HepG2 (cell line): ENCODE results near the gene HYAL1. TPM values are rescaled to one million over a fixed set of nuclear protein-coding genes. Genes with fewer than 3 reads are reported as not detected.

Source experiments
- ATAC-seq: fragments of 200-7000 bp; cut with Tn5 transposase; 3 replicates; pipeline ENCODE4 v1.9.1; 2020; ENCODE audit warnings: mild to moderate bottlenecking, moderate library complexity
- BruUV-seq: library from RNA; stranded (reverse); fragments of 400-500 nt; replicated peaks from 2 replicates; lab custom pipeline; 2021; lab: Mats Ljungman, UMichigan
- CTCF ChIA-PET: fragments of 300-600 bp; formaldehyde crosslinking; extraction: SDS; loops from one replicate; lab custom pipeline; 2021; ENCODE audit warnings: low total read pairs, inconsistent platforms, low intra/inter-chr PET ratio; lab: Yijun Ruan, JAX
- POLR2A ChIA-PET: fragments of 350-600 bp; sonication (Branson Sonifier 250); formaldehyde crosslinking; loops from one replicate; lab custom pipeline; 2020; ENCODE audit warnings: antibody characterized with exemption, inconsistent platforms; lab: Yijun Ruan, JAX
- DNase-seq: peaks from one replicate; pipeline ENCODE4 v3.0.0-alpha.2; 2015; ENCODE audit warnings: low spot score
- FAIRE-seq: peaks from 3 replicates; lab custom pipeline; 2011; peaks lifted over from hg19 to GRCh38; lab: Jason Lieb, UNC
- H2AFZ ChIP-seq: one replicate; pipeline ENCODE4 v1.6.1; 2011; ENCODE audit warnings: low read length, inconsistent platforms
- H3K27ac ChIP-seq: fragments of 300-600 bp; 3 replicates; pipeline ENCODE4 v1.8.0; 2011; ENCODE audit warnings: mixed run types, mild to moderate bottlenecking, mixed read lengths, low read length, inconsistent platforms; ENCODE audit not compliant: insufficient read depth; ENCODE audit errors: extremely low read length
- H3K27me3 ChIP-seq, 2 experiments: fragments of 200-600 bp in 1 of 2; 2 replicates in 1 of 2; 3 replicates in 1 of 2; pipeline versions ENCODE4 v1.6.0 to v1.8.0; 2011; ENCODE audit warnings: low read length in 2 of 2, mild to moderate bottlenecking in 2 of 2, moderate library complexity in 2 of 2, inconsistent platforms in 1 of 2; ENCODE audit not compliant: insufficient read depth in 2 of 2, control insufficient read depth in 1 of 2
- H3K36me3 ChIP-seq, 2 experiments: fragments of 200-600 bp in 1 of 2; replicated peaks in 1 of 2; 2 replicates in 1 of 2; 3 replicates in 1 of 2; pipeline versions ENCODE4 v1.5.1 to v1.8.0; 2011; ENCODE audit warnings: low read length in 2 of 2, inconsistent platforms in 1 of 2; ENCODE audit not compliant: insufficient read depth in 2 of 2, control insufficient read depth in 1 of 2
- H3K4me1 ChIP-seq: 2 replicates; pipeline ENCODE4 v1.5.1; 2012; ENCODE audit warnings: low read length, inconsistent platforms; ENCODE audit not compliant: insufficient read depth
- H3K4me2 ChIP-seq: 2 replicates; pipeline ENCODE4 v1.6.0; 2011; ENCODE audit warnings: low read depth, low read length, inconsistent platforms
- H3K4me3 ChIP-seq, 3 experiments: fragments of 200-600 bp in 1 of 3; sonication (generic), shearing (Covaris generic) in 1 of 3; replicated peaks in 1 of 3; 2 replicates each; pipeline ENCODE4 v1.5.1; 2011 to 2016; ENCODE audit warnings: low read length in 3 of 3, inconsistent platforms in 2 of 3, low read depth in 2 of 3, mild to moderate bottlenecking in 2 of 3, control low read depth in 1 of 3, mixed read lengths in 1 of 3; ENCODE audit not compliant: insufficient read depth in 1 of 3
- H3K79me2 ChIP-seq: one replicate; pipeline ENCODE4 v1.6.1; 2011; ENCODE audit warnings: low read length, inconsistent platforms; ENCODE audit not compliant: insufficient read depth
- H3K9ac ChIP-seq: 2 replicates; pipeline ENCODE4 v1.6.0; 2011; ENCODE audit warnings: mild to moderate bottlenecking, low read depth, low read length, inconsistent platforms; ENCODE audit not compliant: insufficient read depth
- H3K9me3 ChIP-seq: 2 replicates; pipeline ENCODE4 v1.5.1; 2012; ENCODE audit warnings: mild to moderate bottlenecking, low read length
- H4K20me1 ChIP-seq: 2 replicates; pipeline ENCODE4 v1.6.0; 2011; ENCODE audit warnings: inconsistent platforms, mild to moderate bottlenecking, low read length, moderate library complexity; ENCODE audit not compliant: insufficient read depth
- BCL3 ChIP-seq: sonication (generic); formaldehyde crosslinking; IDR thresholded peaks from 2 replicates; pipeline ENCODE4 v1.5.1; 2020; ENCODE audit warnings: mild to moderate bottlenecking, missing genetic modification reagents, moderate library complexity
- CAMTA2 ChIP-seq: sonication (generic); formaldehyde crosslinking; IDR thresholded peaks from 2 replicates; pipeline ENCODE4 v1.4.0; 2020; ENCODE audit warnings: mild to moderate bottlenecking, missing genetic modification reagents, borderline replicate concordance
- CENPX ChIP-seq: sonication (generic); formaldehyde crosslinking; IDR thresholded peaks from 2 replicates; pipeline ENCODE4 v1.9.0; 2021; ENCODE audit warnings: mild to moderate bottlenecking, missing genetic modification reagents, moderate library complexity
- FOXP4 ChIP-seq: sonication (generic); formaldehyde crosslinking; IDR thresholded peaks from 2 replicates; pipeline ENCODE4 v1.4.0; 2020; ENCODE audit warnings: missing genetic modification reagents
- HOXA3 ChIP-seq: sonication (generic); formaldehyde crosslinking; IDR thresholded peaks from 2 replicates; pipeline ENCODE4 v1.5.0; 2020; ENCODE audit warnings: missing genetic modification reagents
- MED8 ChIP-seq: sonication (generic); formaldehyde crosslinking; IDR thresholded peaks from 2 replicates; pipeline ENCODE4 v1.8.1; 2023; ENCODE audit warnings: mild to moderate bottlenecking, missing genetic modification reagents; ENCODE audit not compliant: insufficient replicate concordance
- PAXIP1 ChIP-seq: sonication (generic); formaldehyde crosslinking; conservative IDR thresholded peaks from 2 replicates; pipeline ENCODE4 v1.4.0; 2020; ENCODE audit warnings: mild to moderate bottlenecking, missing genetic modification reagents, moderate library complexity
- SALL1 ChIP-seq: sonication (generic); formaldehyde crosslinking; IDR thresholded peaks from 2 replicates; pipeline ENCODE4 v1.8.0; 2022; ENCODE audit warnings: mild to moderate bottlenecking, missing genetic modification reagents
- SMYD3 ChIP-seq: sonication (generic); formaldehyde crosslinking; IDR thresholded peaks from 2 replicates; pipeline ENCODE4 v1.8.1; 2023; ENCODE audit warnings: mild to moderate bottlenecking, missing genetic modification reagents
- SRSF9 ChIP-seq: fragments of 200-400 bp; formaldehyde crosslinking; IDR thresholded peaks from 2 replicates; pipeline ENCODE4 v1.6.1; 2018; ENCODE audit warnings: borderline replicate concordance, mild to moderate bottlenecking, low read depth, low read length; ENCODE audit not compliant: insufficient read depth, poor library complexity, severe bottlenecking
- ZFX ChIP-seq: sonication (generic); formaldehyde crosslinking; IDR thresholded peaks from 2 replicates; pipeline ENCODE4 v1.4.0; 2020; ENCODE audit warnings: mild to moderate bottlenecking, low read depth, missing genetic modification reagents, moderate library complexity
- ZFY ChIP-seq: sonication (generic); formaldehyde crosslinking; IDR thresholded peaks from 2 replicates; pipeline ENCODE4 v1.4.0; 2020; ENCODE audit warnings: missing genetic modification reagents
- ZNF143 ChIP-seq: sonication (generic); formaldehyde crosslinking; IDR thresholded peaks from 2 replicates; pipeline ENCODE4 v1.4.0; 2020; ENCODE audit warnings: missing genetic modification reagents
- ZNF329 ChIP-seq: sonication (generic); formaldehyde crosslinking; IDR thresholded peaks from 2 replicates; pipeline ENCODE4 v1.9.0; 2021; ENCODE audit warnings: low read depth, mild to moderate bottlenecking, missing genetic modification reagents
- ZNF367 ChIP-seq: sonication (generic); formaldehyde crosslinking; IDR thresholded peaks from 2 replicates; pipeline ENCODE4 v1.4.0; 2020; ENCODE audit warnings: missing genetic modification reagents, borderline replicate concordance
- ZNF547 ChIP-seq: sonication (generic); formaldehyde crosslinking; IDR thresholded peaks from 2 replicates; pipeline ENCODE4 v1.5.1; 2020; ENCODE audit warnings: mild to moderate bottlenecking, missing genetic modification reagents
- ZNF709 ChIP-seq: sonication (generic); formaldehyde crosslinking; IDR thresholded peaks from 2 replicates; pipeline ENCODE4 v1.5.0; 2020; ENCODE audit warnings: mild to moderate bottlenecking, missing genetic modification reagents
- WGBS: methylation state at CpG from one replicate; pipeline ENCODE4 v1.1.6; 2017; ENCODE audit warnings: low lambda C conversion rate; 5-methylcytosine and 5-hydroxymethylcytosine counted together
- in situ Hi-C: cut with HindIII; loops from 2 replicates; pipeline ENCODE4 v1.10.0; 2017; ENCODE audit warnings: low pct_unique_long_range_greater_than_20kb; ENCODE audit not compliant: extremely low pct_ligation_motif_present
- intact Hi-C: fragments of 100-400 bp; cut with micrococcal nuclease; formaldehyde crosslinking; loops from one replicate; pipeline ENCODE4 v1.10.0; 2022; ENCODE audit not compliant: unreplicated experiment
- polyA plus RNA-seq, 8 experiments: library from polyadenylated mRNA; depleted of rRNA in 3 of 8; stranded (reverse) in 7 of 8; unstranded in 1 of 8; fragments of >200 nt; fragmentation: Illumina TruSeq in 4 of 8; extraction: Trizol in 4 of 8; gene quantifications; 2 replicates each; pipeline versions ENCODE4 v1.2.1 to v1.2.3, GENCODE V29; 2011 to 2016; ENCODE audit warnings: low read depth in 4 of 8, missing spikeins in 1 of 8, mixed read lengths in 1 of 8; ENCODE audit not compliant: insufficient read depth in 1 of 8
- total RNA-seq, 5 experiments: library from RNA; depleted of rRNA; stranded (reverse); fragments of >200 nt; fragmentation: Illumina TruSeq; extraction: Trizol; gene quantifications; 2 replicates each; pipeline ENCODE4 v1.2.3, GENCODE V29; 2016; ENCODE audit warnings: low read depth in 1 of 5

The HYAL1 gene
- total and polyA plus RNA-seq, 2 of the 13 experiments (the other 11 are each of a cell fraction or from before 2014, with no cell fraction given): 76.5 to 193 TPM

- Histone ChIP-seq H3K4me2 (peak overlapping the region; percentile 98), H3K4me3 (peak overlapping the region in 2 of 3 experiments; percentile 3 to 61; a peak in 3 of 6 replicates), H2AFZ (no peak overlapping the region), H3K27ac (peak overlapping the region; percentile 96), H3K9ac (peak overlapping the region; percentile 94), H3K36me3 (no peaks in the 10 kb centered on the region), H3K4me1 (peaks cover 87% of the 10 kb centered on the region), H4K20me1 (no peaks in the 10 kb centered on the region), H3K9me3 (no peaks in the 10 kb centered on the region), H3K79me2 (peaks cover 21% of the 10 kb centered on the region), H3K27me3 (no peaks in the 10 kb centered on the region; a peak in 1 of 5 replicates)
- DNase-seq (no peak), FAIRE-seq (no peak), ATAC-seq (no peak)
- BruUV-seq: no TSS peak
- CTCF ChIA-PET: no interaction called here
- in situ Hi-C loops (loop anchor here (5.0 kb wide), 1 partner anchor 57 kb away; the partner anchor contains the start of gene HYAL2), intact Hi-C loops (loop anchor here (5.0 kb wide), 1 partner anchor 37 kb away; the partner anchor contains the start of gene HYAL1)
- WGBS: 23% methylated on average over 4 of the region's 7 CpGs
- POLR2A ChIA-PET: interaction anchor here (0.6 to 8.0 kb wide), 23 partner anchors 6 to 115 kb away, joined by 3 to 155 read pairs (median 7); partner anchors contain the start of genes GNAI2, HYAL1, HYAL2 and HYAL3
- TF ChIP-seq ZNF329 (CRISPR knock-in tag) (no peak), SALL1 (CRISPR knock-in tag) (no peak), CAMTA2 (no peak), BCL3 (CRISPR knock-in tag) (peak; percentile 14; the same call in 1 of the 2 replicates), PAXIP1 (peak; percentile 38; the same call in 1 of the 2 replicates), SRSF9 (no peak), FOXP4 (CRISPR knock-in tag) (peak; percentile 6; the same call in 1 of the 2 replicates), ZNF143 (no peak), HOXA3 (CRISPR knock-in tag) (peak; percentile 43; the same call in 1 of the 2 replicates), ZNF709 (CRISPR knock-in tag) (no peak), MED8 (CRISPR knock-in tag) (peak; percentile 57), CENPX (CRISPR knock-in tag) (no peak), ZFX (CRISPR knock-in tag) (peak; percentile 61), ZNF367 (0 out of 2 replicates have a peak, but pooled peaks have one; percentile 40), ZFY (0 out of 2 replicates have a peak, but pooled peaks have one; percentile 9), SMYD3 (CRISPR knock-in tag) (no peak), ZNF547 (0 out of 2 replicates have a peak, but pooled peaks have one; percentile 22)
Observed at GRCh38 chr3:50264964-50265485, 38.3 kb downstream of the HYAL1 start.
